NB4 (cell line): Measurements from ENCODE around the gene ACO1.

Experiments
- DNase-seq: peaks from one replicate; pipeline ENCODE4 v3.0.0; 2010; ENCODE audit warnings: low read depth
- H3K4me3 ChIP-seq: one replicate; pipeline ENCODE4 v1.5.1; 2011; ENCODE audit warnings: mild to moderate bottlenecking, low read depth, low read length, moderate library complexity
- CTCF ChIP-seq: IDR thresholded peaks from one replicate; pipeline ENCODE4 v1.5.1; 2012; ENCODE audit warnings: low read depth, low read length
- MAX ChIP-seq: IDR thresholded peaks from 2 replicates; pipeline ENCODE4 v1.6.1; 2011; ENCODE audit warnings: low read depth, low read length
- MYC ChIP-seq: IDR thresholded peaks from 2 replicates; pipeline ENCODE4 v1.6.1; 2011; ENCODE audit warnings: low read depth, low read length
- POLR2A ChIP-seq: IDR thresholded peaks from 2 replicates; pipeline ENCODE4 v1.6.1; 2011; ENCODE audit warnings: mild to moderate bottlenecking; ENCODE audit not compliant: insufficient read length; ENCODE audit errors: extremely low read depth

Gene ACO1

DNA sequence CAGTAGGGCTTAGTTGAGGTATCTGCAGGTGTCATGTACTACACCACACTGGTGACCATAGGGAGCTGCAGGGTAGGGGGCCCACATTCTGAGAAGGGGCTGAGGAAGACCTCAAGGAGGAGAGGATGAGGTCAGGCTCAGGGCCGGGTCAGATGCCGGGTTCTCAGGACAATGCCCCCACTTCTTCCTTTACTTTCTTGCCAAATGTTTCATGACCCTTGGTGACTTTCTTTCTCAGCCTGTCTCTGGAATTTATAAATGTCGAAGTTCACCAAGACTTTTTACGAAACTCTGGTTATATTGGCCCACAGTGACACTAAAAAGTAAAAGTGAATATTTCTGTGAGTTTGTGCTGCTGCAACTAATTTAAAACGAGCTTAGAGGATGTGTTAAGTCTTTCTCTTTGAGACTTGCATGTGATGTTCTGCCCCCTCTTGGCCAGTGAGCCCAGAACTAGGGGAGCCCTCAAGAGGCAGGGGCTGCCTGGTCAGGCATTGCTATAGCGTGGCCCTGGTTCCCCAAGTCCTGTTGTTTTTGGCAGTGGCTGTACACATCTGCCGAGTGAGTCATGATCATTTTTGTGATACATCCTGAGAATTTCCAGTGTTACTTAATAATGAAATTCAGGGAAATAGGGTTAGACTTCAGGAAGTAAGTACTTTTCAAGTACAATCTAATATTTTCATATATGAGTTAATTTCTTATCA, 11.2 kb downstream of the ACO1 start:
- TF ChIP-seq MAX (no peak), MYC (no peak), CTCF (no peak), POLR2A (no peak)
- no peak overlapping the region for H3K4me3 ChIP-seq
- peak; percentile 25 for DNase-seq

DNA sequence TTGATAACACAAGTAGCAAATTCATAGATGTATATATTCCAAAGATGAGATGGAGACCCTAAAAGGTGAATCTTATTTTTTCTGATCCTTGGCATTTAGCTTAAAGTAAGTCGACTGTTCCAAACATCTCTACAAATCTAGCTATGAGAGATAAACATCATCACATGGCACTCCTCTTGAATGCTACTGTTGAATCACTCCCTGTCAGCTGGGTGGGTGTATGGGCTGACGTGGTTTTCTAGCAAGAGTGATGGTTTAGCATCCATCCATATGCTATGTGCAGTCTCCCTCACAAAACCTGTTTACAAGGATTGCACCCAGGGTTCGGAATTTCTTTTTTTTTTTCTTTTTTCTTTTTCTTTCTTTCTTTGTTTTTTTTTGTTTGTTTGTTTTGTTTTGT, 13.8 kb downstream of the ACO1 start:
- H3K4me3 ChIP-seq, result no peak overlapping the region
- TF ChIP-seq POLR2A (no peak), MAX (no peak), MYC (no peak), CTCF (no peak)
- no peak for DNase-seq

GRCh38 chr9:32399110-32399815, 14.8 kb downstream of the ACO1 start:
- no peak overlapping the region for H3K4me3 ChIP-seq
- peak; percentile 40 for DNase-seq
- TF ChIP-seq CTCF (no peak), MYC (no peak; the same call in 1 of the 2 replicates), MAX (no peak), POLR2A (no peak)

- no peak overlapping the region for H3K4me3 ChIP-seq
- no peak for TF ChIP-seq POLR2A
- no peak for TF ChIP-seq MAX
- no peak for TF ChIP-seq CTCF
- TF ChIP-seq MYC, result no peak
- no peak for DNase-seq
Observed at GRCh38 chr9:32401488-32401887, 17.0 kb downstream of the ACO1 start.

GRCh38 chr9:32403567-32404260, 19.3 kb downstream of the ACO1 start:
- no peak overlapping the region for H3K4me3 ChIP-seq
- no peak for DNase-seq
- no peak for TF ChIP-seq MYC
- no peak for TF ChIP-seq POLR2A
- TF ChIP-seq MAX, result no peak
- no peak for TF ChIP-seq CTCF
